ENCODE data around the gene RNASE4. TPM values are rescaled to one million over a fixed set of nuclear protein-coding genes. Genes with fewer than 3 reads are reported as not detected.
"Not testable (repeated sequence)": the region's sequence is repeated elsewhere in the genome, so short reads cannot be mapped to it uniquely, and the experiment has no call there.

RNASE4 gene, protein sequence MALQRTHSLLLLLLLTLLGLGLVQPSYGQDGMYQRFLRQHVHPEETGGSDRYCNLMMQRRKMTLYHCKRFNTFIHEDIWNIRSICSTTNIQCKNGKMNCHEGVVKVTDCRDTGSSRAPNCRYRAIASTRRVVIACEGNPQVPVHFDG
- 1.7 TPM for total RNA-seq (ENCODE audit: unreplicated experiment)
- long read RNA-seq, partial matches to known transcripts: 0 of 3 reads
- long read RNA-seq, other reads (novel, unspliced or antisense): 0 of 3 reads

DNA sequence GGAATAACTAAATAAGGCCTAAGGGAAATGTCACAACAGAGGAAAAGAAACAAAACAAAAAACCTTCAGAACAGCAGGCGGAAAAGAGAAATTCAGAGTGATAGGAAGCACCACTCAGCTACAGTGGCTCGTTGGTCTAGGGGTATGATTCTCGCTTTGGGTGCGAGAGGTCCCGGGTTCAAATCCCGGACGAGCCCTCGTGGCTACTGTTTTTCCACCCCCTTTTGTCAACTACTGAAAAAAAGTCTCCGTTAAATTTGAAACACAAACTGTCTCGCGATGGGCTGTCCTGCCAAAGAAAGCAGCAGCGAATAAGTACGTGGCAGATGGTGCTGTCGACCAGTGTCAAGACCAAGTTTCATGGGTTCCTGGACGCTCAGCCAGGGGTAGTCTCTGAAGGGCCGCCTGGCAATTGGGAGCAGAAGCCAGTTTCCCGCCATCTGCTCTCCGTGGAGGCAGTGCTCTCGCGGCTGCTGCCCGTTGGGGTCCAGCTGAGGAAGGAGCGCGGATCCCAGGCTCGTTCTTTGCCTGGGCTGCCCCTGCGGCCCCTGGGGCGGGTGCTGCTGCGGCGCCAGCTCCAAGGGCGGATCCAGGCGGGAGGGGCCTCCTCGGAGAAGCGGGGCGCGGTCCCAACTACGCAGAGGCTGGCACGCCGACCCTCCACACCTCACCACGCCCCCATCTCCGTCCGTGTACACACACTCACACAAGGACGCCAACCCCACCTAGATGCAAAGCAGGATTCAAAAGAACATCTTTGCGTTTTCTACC lies at the start of gene RNASE4:
TSS of gene RNASE4 (plus strand) at position 670 of the 771 bp plus-strand sequence. CDS start 14,812 bp downstream, outside the sequence.
- H3K36me3 Mint-ChIP-seq (ENCODE audit: unreplicated experiment): no peaks in the 10 kb centered on the region
- peak within 1 kb of the TSS; percentile 69 for H3K27ac Mint-ChIP-seq (ENCODE audit: unreplicated experiment)
- peaks cover 2% of the 10 kb centered on the region for H3K27me3 Mint-ChIP-seq (ENCODE audit: unreplicated experiment)
- H3K4me1 Mint-ChIP-seq (ENCODE audit: low read depth, unreplicated experiment): peaks cover 9% of the 10 kb centered on the region
- DNase-seq: peak; percentile 75
- H3K9me3 Mint-ChIP-seq (ENCODE audit: unreplicated experiment): peaks cover 9% of the 10 kb centered on the region
- H3K4me3 Mint-ChIP-seq (ENCODE audit: unreplicated experiment): no peak within 1 kb of the TSS
- TF ChIP-seq, protein P1, sequence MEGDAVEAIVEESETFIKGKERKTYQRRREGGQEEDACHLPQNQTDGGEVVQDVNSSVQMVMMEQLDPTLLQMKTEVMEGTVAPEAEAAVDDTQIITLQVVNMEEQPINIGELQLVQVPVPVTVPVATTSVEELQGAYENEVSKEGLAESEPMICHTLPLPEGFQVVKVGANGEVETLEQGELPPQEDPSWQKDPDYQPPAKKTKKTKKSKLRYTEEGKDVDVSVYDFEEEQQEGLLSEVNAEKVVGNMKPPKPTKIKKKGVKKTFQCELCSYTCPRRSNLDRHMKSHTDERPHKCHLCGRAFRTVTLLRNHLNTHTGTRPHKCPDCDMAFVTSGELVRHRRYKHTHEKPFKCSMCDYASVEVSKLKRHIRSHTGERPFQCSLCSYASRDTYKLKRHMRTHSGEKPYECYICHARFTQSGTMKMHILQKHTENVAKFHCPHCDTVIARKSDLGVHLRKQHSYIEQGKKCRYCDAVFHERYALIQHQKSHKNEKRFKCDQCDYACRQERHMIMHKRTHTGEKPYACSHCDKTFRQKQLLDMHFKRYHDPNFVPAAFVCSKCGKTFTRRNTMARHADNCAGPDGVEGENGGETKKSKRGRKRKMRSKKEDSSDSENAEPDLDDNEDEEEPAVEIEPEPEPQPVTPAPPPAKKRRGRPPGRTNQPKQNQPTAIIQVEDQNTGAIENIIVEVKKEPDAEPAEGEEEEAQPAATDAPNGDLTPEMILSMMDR (IDR thresholded peaks at IDR 0.05; ENCODE audit: partially characterized antibody, unreplicated experiment): no peak

DNA sequence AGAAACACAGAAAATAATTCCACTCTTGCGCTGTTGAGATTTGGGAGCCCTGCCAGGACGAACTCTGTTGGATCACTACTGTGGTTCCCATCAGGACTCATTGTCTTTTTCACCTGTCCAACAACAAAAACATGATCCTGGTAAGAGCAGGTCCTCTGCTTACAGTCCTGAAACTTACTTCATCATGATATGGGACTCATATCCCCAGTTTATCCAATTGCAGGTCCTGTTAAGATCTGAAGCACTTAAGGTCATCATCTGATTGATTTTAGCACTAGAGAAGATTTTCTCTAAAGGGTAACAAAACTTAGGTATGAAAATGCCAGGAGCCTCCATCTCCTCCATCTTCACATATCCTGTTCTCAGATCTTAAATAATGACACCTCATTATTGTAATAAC lies 42.8 kb upstream of the RNASE4 start, which contains the start of gene OR6S1:
TSS of gene OR6S1 (minus strand) at position 101 of the 400 bp plus-strand sequence. CDS start at position 101, 0 bp downstream.
- H3K9me3 Mint-ChIP-seq (ENCODE audit: unreplicated experiment): peaks cover 1% of the 10 kb centered on the region
- TF ChIP-seq, protein P1 (IDR thresholded peaks at IDR 0.05; ENCODE audit: partially characterized antibody, unreplicated experiment): no peak
- no peak within 1 kb of the TSS for H3K4me3 Mint-ChIP-seq (ENCODE audit: unreplicated experiment)
- H3K27me3 Mint-ChIP-seq (ENCODE audit: unreplicated experiment): peaks cover 3% of the 10 kb centered on the region
- DNase-seq: no peak
- no peaks in the 10 kb centered on the region for H3K4me1 Mint-ChIP-seq (ENCODE audit: low read depth, unreplicated experiment)
- H3K27ac Mint-ChIP-seq (ENCODE audit: unreplicated experiment): no peak within 1 kb of the TSS
- no peaks in the 10 kb centered on the region for H3K36me3 Mint-ChIP-seq (ENCODE audit: unreplicated experiment)

DNA sequence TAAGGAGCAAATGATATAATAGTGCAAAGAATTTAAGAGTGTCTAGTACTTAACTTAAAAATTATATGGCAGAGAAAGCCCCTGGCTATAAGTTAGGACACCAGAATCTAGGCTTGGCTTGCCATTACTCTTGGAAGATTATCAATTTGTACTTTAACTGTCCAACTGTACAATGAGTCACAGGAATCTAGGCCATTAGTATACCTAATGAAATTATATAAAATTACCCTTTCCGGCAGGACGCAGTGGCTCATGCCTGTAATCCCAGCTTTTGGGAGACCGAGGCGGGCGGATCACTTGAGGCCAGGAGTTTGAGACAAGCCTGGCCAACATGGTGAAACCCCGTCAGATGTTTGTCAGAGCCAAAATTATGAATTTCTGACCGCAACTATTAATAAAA lies 42.2 kb upstream of the RNASE4 start:
- Mint-ChIP-seq H3K4me3 (ENCODE audit: unreplicated experiment) (no peak overlapping the region), H3K4me1 (ENCODE audit: low read depth, unreplicated experiment) (no peaks in the 10 kb centered on the region), H3K27me3 (ENCODE audit: unreplicated experiment) (peaks cover 3% of the 10 kb centered on the region), H3K36me3 (ENCODE audit: unreplicated experiment) (no peaks in the 10 kb centered on the region), H3K27ac (ENCODE audit: unreplicated experiment) (no peak overlapping the region), H3K9me3 (ENCODE audit: unreplicated experiment) (peaks cover 1% of the 10 kb centered on the region)
- TF ChIP-seq, protein P1 (IDR thresholded peaks at IDR 0.05; ENCODE audit: partially characterized antibody, unreplicated experiment): no peak
- DNase-seq: no peak

DNA sequence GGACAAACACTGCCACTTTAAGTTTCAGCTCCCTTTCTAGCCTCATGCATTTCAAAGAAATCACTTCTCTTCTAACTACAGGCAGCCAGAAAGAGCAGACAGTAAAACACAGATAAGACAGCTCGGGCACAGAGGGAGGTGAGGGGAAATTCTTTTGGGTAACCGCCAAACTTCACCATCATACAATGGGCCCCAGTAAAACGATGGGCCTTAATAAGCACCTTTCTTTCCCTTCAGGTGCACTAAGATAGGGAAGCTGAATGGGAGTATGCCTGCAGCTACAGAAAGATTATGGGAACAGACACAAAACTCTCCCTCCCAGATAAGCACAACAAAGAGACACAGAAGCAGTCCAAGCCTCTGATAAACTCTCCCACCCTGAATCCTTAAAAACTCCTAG lies 41.6 kb upstream of the RNASE4 start:
- H3K4me3 Mint-ChIP-seq (ENCODE audit: unreplicated experiment); H3K27me3 Mint-ChIP-seq (ENCODE audit: unreplicated experiment); DNase-seq; H3K27ac Mint-ChIP-seq (ENCODE audit: unreplicated experiment); H3K9me3 Mint-ChIP-seq (ENCODE audit: unreplicated experiment); H3K4me1 Mint-ChIP-seq (ENCODE audit: low read depth, unreplicated experiment); H3K36me3 Mint-ChIP-seq (ENCODE audit: unreplicated experiment): not testable (repeated sequence)

DNA sequence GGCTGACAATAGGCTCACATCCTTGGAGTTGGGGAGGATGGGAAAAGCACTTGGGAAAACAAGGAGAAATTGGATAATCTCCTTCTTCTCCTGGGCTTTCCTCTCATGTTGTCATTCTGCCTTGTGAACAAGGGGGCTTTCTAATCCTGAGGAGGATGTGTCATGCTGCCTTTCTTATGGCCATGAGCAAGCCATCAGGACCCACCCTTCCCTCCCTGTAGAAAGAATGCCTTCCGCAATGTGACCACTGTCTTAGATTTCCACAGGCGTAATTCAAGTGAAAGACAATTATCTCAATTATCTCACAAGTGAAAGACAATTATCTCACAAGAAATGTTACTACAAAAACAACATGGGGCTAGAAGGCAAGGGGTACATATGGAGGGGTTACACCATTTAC lies 39.8 kb upstream of the RNASE4 start:
- no peak for DNase-seq
- Mint-ChIP-seq H3K27ac (ENCODE audit: unreplicated experiment) (no peak overlapping the region), H3K27me3 (ENCODE audit: unreplicated experiment) (peaks cover 3% of the 10 kb centered on the region), H3K9me3 (ENCODE audit: unreplicated experiment) (peaks cover 1% of the 10 kb centered on the region), H3K4me1 (ENCODE audit: low read depth, unreplicated experiment) (no peaks in the 10 kb centered on the region), H3K4me3 (ENCODE audit: unreplicated experiment) (no peak overlapping the region), H3K36me3 (ENCODE audit: unreplicated experiment) (no peaks in the 10 kb centered on the region)
- TF ChIP-seq, protein P1 (IDR thresholded peaks at IDR 0.05; ENCODE audit: partially characterized antibody, unreplicated experiment): no peak
